K562 (cell line): ENCODE data around the gene SHISA7.

Source experiments
- EP300 ChIP-seq: IDR thresholded peaks from 2 replicates; pipeline ENCODE4 v1.6.1; 2012; ENCODE audit warnings: low read length, improper control_type of control experiment
- NCOR1 ChIP-seq: fragments of 450-650 bp; IDR thresholded peaks from 2 replicates; pipeline ENCODE4 v1.6.1; 2016; ENCODE audit warnings: mild to moderate bottlenecking, moderate library complexity
- PBX2 ChIP-seq, 2 experiments: IDR thresholded peaks in 1 of 2; conservative IDR thresholded peaks in 1 of 2; 2 replicates each; pipeline ENCODE4 v1.6.1; 2016; ENCODE audit warnings: low read depth in 2 of 2, mild to moderate bottlenecking in 1 of 2, missing compliant biosample characterization in 1 of 2, missing genetic modification characterization in 1 of 2, moderate library complexity in 1 of 2
- POLR2A ChIP-seq: fragments of 450-650 bp; conservative IDR thresholded peaks from 2 replicates; pipeline ENCODE4 v1.6.1; 2016
- ZNF551 ChIP-seq: fragments of 250-450 bp; sonication (Bioruptor Pico); IDR thresholded peaks from 2 replicates; pipeline ENCODE4 v1.5.0; 2021; ENCODE audit warnings: mild to moderate bottlenecking, moderate library complexity
- ZNF707 ChIP-seq: fragments of 250-450 bp; sonication (Bioruptor Pico); conservative IDR thresholded peaks from 2 replicates; pipeline ENCODE4 v1.8.0; 2022; ENCODE audit warnings: inconsistent platforms, mild to moderate bottlenecking, moderate library complexity

GRCh38 chr19:55382522-55383054 is 60.5 kb downstream of the SHISA7 start:
- no peak for TF ChIP-seq ZNF551 (CRISPR knock-in tag)
- TF ChIP-seq NCOR1 = no peak
- no peak for TF ChIP-seq ZNF707
- TF ChIP-seq PBX2 (CRISPR knock-in tag; IDR thresholded peaks at IDR 0.05; ENCODE audit: low read depth) = no peak
- TF ChIP-seq PBX2 (tag; conservative IDR thresholded peaks at IDR 0.05; ENCODE audit: low read depth) = no peak
- TF ChIP-seq POLR2A = no peak
- no peak for TF ChIP-seq EP300
